Lower leg skin (tissue), 3 donors: ENCODE results near the gene C1orf105.

Experiments
- CTCF ChIP-seq, 3 donors: fragments of 450-650 bp; IDR thresholded peaks; one replicate each; pipeline ENCODE4 v1.5.1; 2016; ENCODE audit warnings: antibody characterized with exemption in 3 of 3, mild to moderate bottlenecking in 3 of 3, moderate library complexity in 2 of 3
- POLR2A ChIP-seq, 2 donors: fragments of 450-650 bp; IDR thresholded peaks; one replicate each; pipeline ENCODE4 v1.6.1; 2016 to 2017; ENCODE audit warnings: antibody characterized with exemption in 2 of 2, mild to moderate bottlenecking in 1 of 2, moderate library complexity in 1 of 2

GRCh38 chr1:172423336-172423735 lies 2.9 kb downstream of the C1orf105 start:
- TF ChIP-seq POLR2A (IDR thresholded peaks at IDR 0.05), result no peak
- no peak for TF ChIP-seq CTCF (IDR thresholded peaks at IDR 0.05)
